Spleen (tissue), 11 donors: ENCODE results near the gene APOBEC3C. TPM values are rescaled to one million over a fixed set of nuclear protein-coding genes. Genes with fewer than 3 reads are reported as not detected.

Experiments
- DNase-seq: peaks from one replicate; pipeline ENCODE4 v3.0.0-alpha.2; 2020
- H3K27ac ChIP-seq, 8 donors: fragments of 200-600 bp; sonication (generic) in 7 of 8; 1 replicate in 4 of 8; 2 replicates in 4 of 8; pipeline versions ENCODE4 v1.5.0 to v1.8.0; 2016 to 2021; ENCODE audit warnings: inconsistent platforms in 4 of 8, mild to moderate bottlenecking in 4 of 8, moderate library complexity in 1 of 8
- H3K27me3 ChIP-seq, 7 donors: fragments of 200-600 bp; sonication (generic) in 6 of 7; replicated peaks in 1 of 7; 1 replicate in 4 of 7; 2 replicates in 3 of 7; pipeline versions ENCODE4 v1.5.0 to v1.8.0; 2016 to 2021; ENCODE audit warnings: inconsistent platforms in 3 of 7, mild to moderate bottlenecking in 1 of 7
- H3K36me3 ChIP-seq, 6 donors: fragments of 200-600 bp; sonication (generic) in 5 of 6; 1 replicate in 4 of 6; 2 replicates in 2 of 6; pipeline versions ENCODE4 v1.5.0 to v1.8.0; 2016 to 2021; ENCODE audit warnings: inconsistent platforms in 2 of 6
- H3K4me1 ChIP-seq, 6 donors: fragments of 200-600 bp; sonication (generic) in 5 of 6; 1 replicate in 3 of 6; 2 replicates in 3 of 6; pipeline versions ENCODE4 v1.5.0 to v1.8.0; 2016 to 2021; ENCODE audit warnings: inconsistent platforms in 3 of 6
- H3K4me3 ChIP-seq, 8 donors: fragments of 200-600 bp; sonication (generic) in 7 of 8; 1 replicate in 4 of 8; 2 replicates in 4 of 8; pipeline versions ENCODE4 v1.5.0 to v1.8.0; 2016 to 2021; ENCODE audit warnings: inconsistent platforms in 4 of 8, mild to moderate bottlenecking in 4 of 8, moderate library complexity in 2 of 8
- H3K9me3 ChIP-seq, 8 donors: fragments of 200-600 bp; sonication (generic) in 7 of 8; 1 replicate in 4 of 8; 2 replicates in 4 of 8; pipeline versions ENCODE4 v1.5.0 to v1.8.0; 2016 to 2021; ENCODE audit warnings: inconsistent platforms in 4 of 8
- CTCF ChIP-seq, 11 experiments: fragments of 200-600 bp in 7 of 11; fragments of 450-650 bp in 4 of 11; sonication (generic) in 4 of 11; IDR thresholded peaks in 8 of 11; conservative IDR thresholded peaks in 3 of 11; 1 replicate in 7 of 11; 2 replicates in 4 of 11; pipeline versions ENCODE4 v1.4.0 to v1.8.0; 2016 to 2021; ENCODE audit warnings: antibody characterized with exemption in 11 of 11, inconsistent platforms in 4 of 11, mild to moderate bottlenecking in 1 of 11
- POLR2A ChIP-seq, 3 donors: fragments of 450-650 bp; IDR thresholded peaks; one replicate each; pipeline ENCODE4 v1.5.1; 2017; ENCODE audit warnings: antibody characterized with exemption in 3 of 3, mild to moderate bottlenecking in 1 of 3
- POLR2AphosphoS5 ChIP-seq, 3 donors: sonication (generic); formaldehyde crosslinking; IDR thresholded peaks; one replicate each; pipeline ENCODE4 v1.5.1; 2017; ENCODE audit warnings: antibody characterized with exemption in 3 of 3
- WGBS, 5 donors: extraction: QIAGEN DNeasy Blood & Tissue Kit in 3 of 5; methylation state at CpG; one replicate each; pipeline versions ENCODE4 v1.1.5 to v1.1.7; 2013 to 2018; 5-methylcytosine and 5-hydroxymethylcytosine counted together
- intact Hi-C: fragments of 100-400 bp; cut with DNase I; formaldehyde crosslinking; loops from one replicate; pipeline ENCODE4 v1.15.0; 2023; ENCODE audit warnings: low total_unique reads
- polyA plus RNA-seq, 3 donors: library from polyadenylated mRNA; stranded (reverse); fragments of 200-250 nt; gene quantifications; one replicate each; pipeline ENCODE4 v1.2.1, GENCODE V29; 2013
- total RNA-seq, 7 donors: library from RNA; depleted of rRNA in 3 of 7; stranded (reverse); fragments of >200 nt in 3 of 7; fragmentation: NEBNext Ultra II Directional in 4 of 7; extraction: Animal tissue kit (Norgen Biotek cat#: 25700) in 4 of 7; gene quantifications; one replicate each; pipeline versions ENCODE4 v1.1.0 to v1.2.1, GENCODE V29; 2016 to 2021
- donor health status: healthy with polysubstance abuse.
- donor health status: DM: no; HTN: no; CAD: no; lungs with moderate emphysema.
- donor health status: DM: no; HTN: no; CAD: no.
- donor health status: Bipolar disorder and iron deficiency.
- donor health status: healthy.
- donor health status: DM: no; HTN: no; CAD: no.
- donor health status: DM: yes; HTN: yes; CAD: no.

The APOBEC3C gene
- total and polyA plus RNA-seq, 10 donors = 23.5 to 72.4 (median 49.7) TPM

- Histone ChIP-seq H3K9me3 (no peaks in the 10 kb centered on the region), H3K4me1 (peaks cover 0 to 52% (median 18%) of the 10 kb centered on the region in 6 donors), H3K27me3 (peaks cover 0 to 40% (median 0%) of the 10 kb centered on the region in 7 donors), H3K36me3 (peaks cover 0 to 15% (median 0%) of the 10 kb centered on the region in 6 donors), H3K4me3 (peak overlapping the region in 1 of 8 donors; percentile 55), H3K27ac (peak overlapping the region in 6 of 8 donors; percentile 61 to 95 (median 88))
- peak; percentile 90 for DNase-seq
- intact Hi-C loops = no loop called here
- TF ChIP-seq CTCF (IDR thresholded peaks at IDR 0.05 in 8 of 11, conservative IDR thresholded peaks at IDR 0.05 in 3 of 11) (peak in 2 of 11 experiments; percentile 14 to 25), POLR2A (IDR thresholded peaks at IDR 0.05) (no peak), POLR2AphosphoS5 (IDR thresholded peaks at IDR 0.05) (peak in 2 of 3 donors; percentile 60 to 88)
- WGBS, 5 donors = 50 to 72% (median 58%) methylated on average over 12 to 15 of the region's 15 CpGs; no CpG with 5 or more reads in 1 of the 5 donors
Observed at GRCh38 chr22:38967451-38968450, 46.3 kb upstream of the APOBEC3C start.

- 76 to 89% (median 81%) methylated on average over 11 of the region's 11 CpGs; no CpG with 5 or more reads in 1 of the 5 donors for WGBS, 5 donors
- Histone ChIP-seq H3K4me3 (no peak overlapping the region), H3K27me3 (peaks cover 0 to 46% (median 0%) of the 10 kb centered on the region in 7 donors), H3K36me3 (peaks cover 0 to 5% (median 0%) of the 10 kb centered on the region in 6 donors), H3K9me3 (no peaks in the 10 kb centered on the region), H3K27ac (peak overlapping the region in 2 of 8 donors; percentile 90 to 95), H3K4me1 (peaks cover 0 to 63% (median 23%) of the 10 kb centered on the region in 6 donors)
- TF ChIP-seq CTCF (IDR thresholded peaks at IDR 0.05 in 8 of 11, conservative IDR thresholded peaks at IDR 0.05 in 3 of 11) (no peak), POLR2AphosphoS5 (IDR thresholded peaks at IDR 0.05) (no peak), POLR2A (IDR thresholded peaks at IDR 0.05) (no peak)
- intact Hi-C loops = no loop called here
- DNase-seq = peak; percentile 69
Observed at GRCh38 chr22:38968801-38969200, 45.3 kb upstream of the APOBEC3C start.

- H3K4me3 ChIP-seq = no peak overlapping the region
- peaks cover 0 to 46% (median 0%) of the 10 kb centered on the region in 7 donors for H3K27me3 ChIP-seq
- peak overlapping the region in 1 of 8 donors; percentile 31 for H3K27ac ChIP-seq
- H3K4me1 ChIP-seq = peaks cover 0 to 57% (median 24%) of the 10 kb centered on the region in 6 donors
- intact Hi-C loops = no loop called here
- DNase-seq = no peak
- WGBS, 5 donors = 37 to 41% (median 38%) methylated on average over 8 of the region's 8 CpGs; no CpG with 5 or more reads in 1 of the 5 donors
- no peaks in the 10 kb centered on the region for H3K9me3 ChIP-seq
- no peaks in the 10 kb centered on the region for H3K36me3 ChIP-seq
- TF ChIP-seq POLR2A (IDR thresholded peaks at IDR 0.05) (no peak), POLR2AphosphoS5 (IDR thresholded peaks at IDR 0.05) (no peak), CTCF (IDR thresholded peaks at IDR 0.05 in 8 of 11, conservative IDR thresholded peaks at IDR 0.05 in 3 of 11) (no peak)
Observed at GRCh38 chr22:38970551-38970950, 43.5 kb upstream of the APOBEC3C start.

- no peaks in the 10 kb centered on the region for H3K9me3 ChIP-seq
- intact Hi-C loops = no loop called here
- H3K36me3 ChIP-seq = no peaks in the 10 kb centered on the region
- no peak overlapping the region for H3K4me3 ChIP-seq
- peaks cover 0 to 39% (median 0%) of the 10 kb centered on the region in 7 donors for H3K27me3 ChIP-seq
- 80 to 92% (median 89%) methylated on average over 5 of the region's 5 CpGs; no CpG with 5 or more reads in 1 of the 5 donors for WGBS, 5 donors
- H3K27ac ChIP-seq = no peak overlapping the region
- DNase-seq = no peak
- TF ChIP-seq POLR2AphosphoS5 (IDR thresholded peaks at IDR 0.05) (no peak), POLR2A (IDR thresholded peaks at IDR 0.05) (no peak), CTCF (IDR thresholded peaks at IDR 0.05 in 8 of 11, conservative IDR thresholded peaks at IDR 0.05 in 3 of 11) (no peak)
- peaks cover 0 to 52% (median 24%) of the 10 kb centered on the region in 6 donors for H3K4me1 ChIP-seq
Observed at GRCh38 chr22:38971202-38971601, 42.9 kb upstream of the APOBEC3C start.
